ENCODE data around the gene RBM42. TPM values are rescaled to one million over a fixed set of nuclear protein-coding genes. Genes with fewer than 3 reads are reported as not detected.

Gene RBM42
- total and polyA plus RNA-seq, 9 of the 15 experiments (the other 6 are each of a cell fraction or from before 2014, with no cell fraction given), result 5.7 to 149 (median 32.4) TPM

GRCh38 chr19:35644206-35644986 lies 15.6 kb downstream of the RBM42 start (continued):
- no peak for TF ChIP-seq CUX1 (CRISPR knock-in tag; IDR thresholded peaks at IDR 0.05)
- TF ChIP-seq ZNF551 (CRISPR knock-in tag; IDR thresholded peaks at IDR 0.05), result no peak
- TF ChIP-seq SAP30 (IDR thresholded peaks at IDR 0.05; ENCODE audit: borderline replicate concordance, insufficient read depth, low read depth, low read length, poor library complexity, severe bottlenecking), result peak; percentile 70
- no peak for TF ChIP-seq TCF7 (IDR thresholded peaks at IDR 0.05; ENCODE audit: borderline replicate concordance)

All from K562 (cell line).